HG03520 (cell line): Measurements from ENCODE around the gene NACC1.

ENCODE experiments used
- ATAC-seq: cut with Tn5 transposase; IDR thresholded peaks from one replicate; pipeline ENCODE4 v1.9.1; 2021; ENCODE audit warnings: mild to moderate bottlenecking, moderate library complexity; ENCODE audit not compliant: unreplicated experiment

The NACC1 gene

GRCh38 chr19:13118424-13119193, 545 bp downstream of the NACC1 start:
- peak; percentile 2 for ATAC-seq

DNA sequence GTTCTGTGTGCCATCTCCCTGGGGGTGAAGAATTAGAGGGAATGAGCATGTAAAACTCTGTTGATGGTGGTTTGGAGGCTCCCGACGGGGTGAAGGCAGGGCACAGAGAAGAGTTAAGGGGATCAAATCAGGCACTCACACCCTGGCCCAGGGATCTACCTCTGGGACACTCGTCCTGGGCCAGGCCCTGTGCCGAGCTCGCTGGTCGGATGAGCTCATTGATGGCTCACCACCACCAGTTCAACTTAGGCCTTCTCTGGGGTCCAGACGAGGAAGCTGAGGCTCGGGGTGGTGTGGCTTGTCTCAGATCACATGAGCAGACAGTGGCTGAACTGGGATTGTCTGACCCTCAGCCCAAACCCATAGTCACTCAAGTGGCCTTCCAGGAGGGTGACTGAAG, 1.6 kb downstream of the NACC1 start:
- no peak for ATAC-seq

DNA sequence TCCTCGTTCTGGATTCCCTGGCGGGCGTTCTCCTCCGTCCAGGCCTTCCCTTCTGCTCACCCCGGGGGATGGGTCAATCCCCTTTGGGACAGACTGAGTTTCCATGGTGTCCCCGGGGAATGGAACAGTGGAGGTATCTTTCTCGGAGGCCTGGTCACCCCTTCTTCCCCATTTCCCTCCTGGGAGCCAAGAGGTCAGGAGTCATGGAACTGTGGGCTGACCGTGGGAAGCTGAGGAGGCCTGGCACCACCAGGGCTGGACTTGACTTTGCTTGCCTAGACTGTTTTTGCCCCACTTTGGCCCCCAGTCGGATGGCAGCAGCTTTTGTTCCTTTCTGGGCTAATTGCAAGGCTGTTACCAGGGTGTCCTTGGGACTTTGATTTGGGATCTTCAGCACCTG, 2.0 kb downstream of the NACC1 start:
- no peak for ATAC-seq

- no peak for ATAC-seq
These were observed 2.8 kb downstream of the NACC1 start for GRCh38 chr19:13120817-13121216.

GRCh38 chr19:13121551-13122274, 3.6 kb downstream of the NACC1 start:
- no peak for ATAC-seq

DNA sequence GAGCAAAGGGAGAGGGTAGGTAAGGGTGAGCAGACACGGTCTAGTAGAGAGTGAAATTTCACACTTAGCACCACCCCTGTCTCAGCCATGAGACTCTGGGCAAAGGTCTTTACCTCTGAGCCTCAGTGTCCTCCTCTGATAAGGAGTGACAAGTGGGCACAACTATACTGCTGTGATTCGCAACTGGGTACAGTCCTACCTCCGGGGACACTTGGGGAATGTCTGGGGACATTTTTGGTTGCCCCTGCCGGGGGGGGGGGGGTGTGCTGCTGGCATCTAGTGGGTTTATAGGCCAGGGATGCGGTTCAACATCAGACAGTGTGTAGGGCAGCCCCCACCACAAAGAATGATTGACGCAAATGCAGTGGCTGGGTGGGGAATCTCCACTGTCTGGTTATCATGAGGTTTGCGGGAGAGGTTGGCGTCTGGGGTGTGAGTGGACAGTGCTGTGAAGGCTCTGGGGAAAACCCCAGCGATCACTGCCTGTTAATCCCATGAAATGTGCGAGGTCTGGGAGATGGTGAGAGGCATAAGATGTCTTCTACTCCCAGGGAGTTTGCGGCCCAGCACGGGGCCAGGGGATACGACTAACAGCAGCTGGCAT, 4.3 kb downstream of the NACC1 start:
- no peak for ATAC-seq

DNA sequence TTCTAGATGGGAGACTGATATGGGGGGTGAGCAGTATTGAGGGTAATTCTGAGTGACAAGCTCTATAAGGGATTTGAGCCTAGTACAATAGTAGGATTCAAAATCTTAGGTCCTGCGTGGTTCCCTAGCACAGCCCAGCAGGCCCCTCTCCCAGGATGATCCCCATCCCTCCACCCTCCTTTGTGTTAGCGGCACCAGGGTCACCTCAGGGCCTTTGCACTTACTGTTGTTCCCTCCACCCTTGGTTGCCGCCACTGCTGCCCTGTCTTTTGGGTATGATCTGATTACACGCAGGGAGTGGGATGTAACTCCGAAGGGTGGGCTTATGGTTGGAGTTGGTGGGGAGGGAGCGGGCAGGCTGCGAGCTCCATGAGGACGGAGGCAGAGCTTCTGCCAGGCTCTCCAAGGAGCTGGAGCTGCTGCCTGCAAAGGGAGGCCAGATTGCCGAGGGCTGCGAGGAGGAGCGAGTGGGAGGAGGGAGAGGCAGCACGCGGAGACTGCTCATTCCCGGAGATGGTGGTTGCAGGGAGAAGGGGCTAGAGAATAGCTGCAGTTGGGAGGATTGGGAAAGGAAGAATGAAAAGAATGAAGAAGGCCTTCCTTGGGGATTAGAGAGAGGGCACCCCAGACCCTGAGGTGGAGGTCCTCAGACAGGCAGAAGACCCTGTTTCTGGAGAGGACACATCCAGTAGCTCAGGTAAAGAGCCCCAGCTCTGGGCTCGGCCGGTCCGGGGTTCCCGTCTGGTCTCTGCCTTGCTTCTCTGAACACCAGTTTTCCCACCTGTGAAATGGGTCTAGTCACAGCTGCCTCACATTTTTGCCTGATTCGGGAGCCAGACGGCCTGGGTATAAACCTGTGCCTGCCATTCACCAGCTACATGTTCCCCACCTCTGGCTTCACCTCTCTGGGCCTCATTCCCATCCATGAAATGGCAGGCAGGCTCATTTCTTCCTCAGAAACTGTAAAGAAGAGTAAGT, 5.2 kb downstream of the NACC1 start:
- ATAC-seq = no peak

- ATAC-seq = no peak
These were observed 9.0 kb downstream of the NACC1 start for GRCh38 chr19:13127051-13127450.

- ATAC-seq = no peak
These were observed 9.9 kb downstream of the NACC1 start for GRCh38 chr19:13127811-13128575.

DNA sequence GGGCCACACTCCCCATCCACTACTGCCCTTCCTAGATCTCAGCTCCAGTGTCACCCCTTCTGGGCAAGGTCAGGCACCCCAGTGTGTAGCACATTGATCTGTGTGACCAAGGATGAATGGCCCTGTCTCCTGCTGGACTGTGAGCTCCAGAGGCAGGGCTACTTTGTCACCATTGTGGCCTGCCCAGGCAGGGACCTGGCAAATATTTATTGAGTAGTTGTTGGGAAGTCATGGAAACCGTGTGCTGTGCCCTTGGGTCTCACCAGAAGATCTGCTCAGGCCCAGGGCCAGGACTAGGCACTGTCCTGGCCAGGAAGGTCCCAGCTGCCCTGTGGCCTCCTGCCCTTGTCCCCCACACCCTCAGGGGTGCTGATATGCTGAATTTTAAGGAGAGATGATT, 10.5 kb downstream of the NACC1 start:
- no peak for ATAC-seq

- ATAC-seq = no peak
These were observed 11.3 kb downstream of the NACC1 start for GRCh38 chr19:13129384-13129783.

DNA sequence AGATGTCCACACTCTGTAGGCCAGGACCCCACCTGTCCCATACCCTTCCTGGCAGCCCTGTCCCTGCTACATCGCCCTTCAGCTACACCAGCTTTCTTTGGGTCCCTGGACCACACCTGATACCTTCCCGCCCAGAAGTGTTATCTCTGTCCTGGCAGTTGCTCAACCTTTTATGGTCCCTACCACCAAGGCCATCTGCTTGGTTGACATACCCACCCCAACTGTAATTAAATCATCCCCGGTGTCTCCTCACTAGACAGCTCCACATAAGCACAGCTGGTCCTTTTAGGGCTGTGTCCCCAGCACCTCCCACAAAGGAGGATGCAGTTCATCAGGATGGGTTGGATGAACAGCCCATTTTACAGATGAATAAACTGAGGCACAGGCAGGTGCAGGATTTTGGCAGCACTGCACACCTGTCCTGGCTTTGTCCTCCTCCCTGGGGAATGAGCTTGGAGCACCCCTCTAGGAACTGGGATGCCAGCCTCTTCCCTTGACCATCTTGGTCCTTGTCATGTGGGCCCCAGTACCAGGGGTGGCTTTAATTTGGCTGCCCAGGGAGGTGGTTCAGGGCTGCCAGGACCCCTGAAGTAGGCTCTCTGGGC, 12.9 kb downstream of the NACC1 start:
- ATAC-seq = no peak

DNA sequence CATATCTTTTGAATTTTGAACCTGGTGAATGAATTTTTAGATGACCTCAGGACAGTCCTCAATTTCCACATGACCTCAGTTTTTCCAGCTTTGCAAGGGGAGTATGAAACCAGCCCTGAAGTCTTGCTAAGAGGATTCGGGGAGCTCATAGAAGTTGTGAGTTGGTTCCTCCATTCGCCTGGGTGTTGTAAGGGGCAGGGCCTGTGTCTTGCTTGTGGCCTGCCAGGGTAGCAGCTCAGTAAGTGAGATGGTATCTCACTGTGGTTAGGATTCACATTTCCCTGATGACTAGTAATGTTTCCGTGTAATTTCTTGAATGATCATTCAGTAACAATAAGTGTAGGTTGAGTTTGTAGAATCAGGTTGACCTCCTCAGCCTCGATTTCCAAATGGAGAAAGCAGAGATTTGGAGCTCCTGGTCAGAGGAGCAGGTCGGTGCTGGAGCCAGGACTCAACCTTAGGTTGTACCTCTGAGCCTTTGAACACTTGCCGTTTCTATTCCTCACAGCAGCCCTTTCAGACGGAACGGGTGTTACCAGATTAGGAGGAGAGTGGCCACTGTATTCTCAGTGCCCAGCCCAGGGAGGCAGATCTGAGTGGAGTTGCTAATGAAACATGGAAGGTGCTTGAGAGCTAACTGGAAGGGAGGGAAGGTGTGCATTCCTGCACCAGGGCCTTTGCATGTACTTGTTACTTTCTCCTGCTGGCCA, 14.6 kb downstream of the NACC1 start:
- no peak for ATAC-seq

DNA sequence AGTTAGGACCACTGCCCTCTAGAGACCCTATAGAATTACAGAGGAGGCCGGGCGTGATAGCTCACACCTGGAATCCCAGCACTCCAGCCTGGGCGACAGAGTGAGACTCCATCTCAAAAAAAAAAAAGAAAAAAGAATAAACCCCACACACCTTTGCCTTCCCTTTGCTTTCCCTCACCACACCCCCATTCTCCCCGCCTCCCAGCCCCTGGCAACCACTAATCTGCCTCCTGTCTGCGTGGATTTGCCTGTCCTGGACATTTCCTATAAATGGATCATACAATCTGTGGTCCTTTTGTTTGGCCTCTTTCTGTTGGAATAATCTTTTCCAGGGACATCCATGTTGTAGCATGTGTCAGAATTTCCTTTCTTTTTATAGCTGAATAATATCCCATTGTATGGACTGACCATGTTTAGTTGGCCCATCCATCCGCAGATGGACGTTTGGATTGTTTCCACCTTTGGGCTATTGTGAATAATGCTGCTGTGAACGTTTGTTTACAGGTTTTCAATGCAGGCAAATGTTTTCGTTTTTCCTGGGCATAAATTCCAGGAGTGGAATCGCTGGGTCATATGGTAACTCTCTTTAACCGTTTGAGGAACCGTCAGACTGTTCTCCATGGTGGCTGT, 15.3 kb downstream of the NACC1 start:
- ATAC-seq = no peak

DNA sequence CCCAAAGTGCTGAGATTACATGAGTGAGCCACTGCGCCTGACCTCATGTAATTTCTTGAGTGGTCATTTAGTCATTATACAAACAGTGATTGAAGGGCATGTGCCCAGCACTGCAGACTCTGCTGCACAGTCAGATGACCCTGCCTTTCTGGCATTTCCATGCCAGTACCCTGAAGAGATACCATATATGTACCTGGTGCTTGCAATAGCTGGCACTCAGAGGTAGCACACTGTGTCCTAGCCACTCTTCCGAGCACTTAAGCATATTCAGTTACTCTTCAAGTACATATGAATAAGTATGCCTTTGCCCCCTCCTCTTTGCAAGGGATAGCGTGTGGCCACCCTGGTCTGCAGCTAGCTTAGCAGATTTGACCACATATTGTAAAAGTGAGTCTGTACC, 16.6 kb downstream of the NACC1 start:
- ATAC-seq = no peak

DNA sequence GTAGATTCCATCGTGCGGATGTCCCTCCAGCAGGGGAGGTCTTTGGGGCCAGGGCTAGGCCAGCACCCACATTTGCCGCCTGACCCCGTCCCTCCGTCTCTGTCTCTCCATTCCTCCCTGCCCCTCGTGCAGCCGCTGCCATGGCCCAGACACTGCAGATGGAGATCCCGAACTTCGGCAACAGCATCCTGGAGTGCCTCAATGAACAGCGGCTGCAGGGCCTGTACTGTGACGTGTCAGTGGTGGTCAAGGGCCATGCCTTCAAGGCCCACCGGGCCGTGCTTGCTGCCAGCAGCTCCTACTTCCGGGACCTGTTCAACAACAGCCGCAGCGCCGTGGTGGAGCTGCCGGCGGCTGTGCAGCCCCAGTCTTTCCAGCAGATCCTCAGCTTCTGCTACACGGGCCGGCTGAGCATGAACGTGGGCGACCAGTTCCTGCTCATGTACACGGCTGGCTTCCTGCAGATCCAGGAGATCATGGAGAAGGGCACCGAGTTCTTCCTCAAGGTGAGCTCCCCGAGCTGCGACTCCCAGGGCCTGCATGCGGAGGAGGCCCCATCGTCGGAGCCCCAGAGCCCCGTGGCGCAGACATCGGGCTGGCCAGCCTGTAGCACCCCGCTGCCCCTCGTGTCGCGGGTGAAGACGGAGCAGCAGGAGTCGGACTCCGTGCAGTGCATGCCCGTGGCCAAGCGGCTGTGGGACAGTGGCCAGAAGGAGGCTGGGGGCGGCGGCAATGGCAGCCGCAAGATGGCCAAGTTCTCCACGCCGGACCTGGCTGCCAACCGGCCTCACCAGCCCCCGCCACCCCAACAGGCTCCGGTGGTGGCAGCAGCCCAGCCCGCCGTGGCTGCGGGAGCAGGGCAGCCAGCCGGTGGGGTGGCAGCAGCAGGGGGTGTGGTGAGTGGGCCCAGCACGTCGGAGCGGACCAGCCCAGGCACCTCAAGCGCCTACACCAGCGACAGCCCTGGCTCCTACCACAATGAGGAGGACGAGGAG, 17.3 kb downstream of the NACC1 start:
- ATAC-seq = no peak

GRCh38 chr19:13137290-13137794, 19.3 kb downstream of the NACC1 start:
- ATAC-seq = no peak
